ENCODE results near the gene TTC28.
A peak's percentile ranks its signal among the peaks of the same experiment; 100 is the strongest.
"Not testable (repeated sequence)": the region's sequence is repeated elsewhere in the genome, so short reads cannot be mapped to it uniquely, and the experiment has no call there.

The TTC28 gene

DNA sequence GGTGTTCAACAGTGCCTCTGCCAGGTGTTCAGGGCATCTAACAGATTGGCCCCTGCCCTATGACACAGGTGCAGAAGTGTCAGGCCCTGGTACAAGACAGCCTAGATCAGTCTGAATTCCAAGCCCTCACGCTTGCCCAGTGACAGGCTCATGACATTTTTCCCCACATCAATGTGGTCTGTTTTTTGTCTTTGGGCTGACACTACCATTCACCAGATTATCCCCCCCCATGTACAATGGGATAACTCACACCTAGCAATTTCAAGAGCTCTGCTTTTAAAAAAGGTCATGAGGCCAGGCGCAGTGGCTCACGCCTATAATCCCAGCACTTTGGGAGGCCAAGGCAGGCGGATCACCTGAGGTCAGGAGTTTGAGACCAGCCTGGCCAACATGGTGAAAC, 605.1 kb downstream of the TTC28 start:
- Histone ChIP-seq H3K4me3 (ENCODE audit: low read length) (no peak overlapping the region), H3K36me3 (ENCODE audit: control insufficient read depth, insufficient read depth, low read length, severe bottlenecking) (no peaks in the 10 kb centered on the region), H3K27me3 (replicated peaks; ENCODE audit: control insufficient read depth, insufficient read depth, low read length) (no peaks in the 10 kb centered on the region), H3K9me3 (ENCODE audit: control insufficient read depth, low read length) (no peaks in the 10 kb centered on the region), H3K9ac (ENCODE audit: low read length) (no peak overlapping the region), H3K4me1 (ENCODE audit: control insufficient read depth, insufficient read depth, low read length) (peaks cover 7% of the 10 kb centered on the region)
- DNase-seq (ENCODE audit: low read depth) = no peak

DNA sequence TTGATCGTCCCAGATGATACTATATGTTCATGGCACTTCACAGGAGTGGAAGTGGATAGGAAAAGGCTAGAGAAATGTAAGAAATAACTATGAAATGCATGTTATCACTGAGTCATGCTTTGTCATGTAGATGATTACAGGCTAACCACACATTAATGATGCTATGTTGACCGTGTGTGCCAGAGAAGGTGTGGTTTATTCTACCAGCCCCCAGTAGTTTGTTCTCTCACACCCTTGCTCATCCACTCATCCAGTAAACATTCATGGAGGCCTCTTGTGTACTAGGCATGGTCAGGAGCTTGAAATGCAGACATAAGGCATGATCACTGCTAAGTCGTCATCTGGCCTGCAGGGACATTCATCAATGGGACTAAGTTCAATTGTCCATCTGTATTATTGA, 607.6 kb downstream of the TTC28 start:
- Histone ChIP-seq H3K9ac (ENCODE audit: low read length) (no peak overlapping the region), H3K27me3 (replicated peaks; ENCODE audit: control insufficient read depth, insufficient read depth, low read length) (no peaks in the 10 kb centered on the region), H3K4me3 (ENCODE audit: low read length) (no peak overlapping the region), H3K4me1 (ENCODE audit: control insufficient read depth, insufficient read depth, low read length) (peaks cover 7% of the 10 kb centered on the region), H3K36me3 (ENCODE audit: control insufficient read depth, insufficient read depth, low read length, severe bottlenecking) (no peaks in the 10 kb centered on the region), H3K9me3 (ENCODE audit: control insufficient read depth, low read length) (no peaks in the 10 kb centered on the region)
- DNase-seq (ENCODE audit: low read depth) = no peak

DNA sequence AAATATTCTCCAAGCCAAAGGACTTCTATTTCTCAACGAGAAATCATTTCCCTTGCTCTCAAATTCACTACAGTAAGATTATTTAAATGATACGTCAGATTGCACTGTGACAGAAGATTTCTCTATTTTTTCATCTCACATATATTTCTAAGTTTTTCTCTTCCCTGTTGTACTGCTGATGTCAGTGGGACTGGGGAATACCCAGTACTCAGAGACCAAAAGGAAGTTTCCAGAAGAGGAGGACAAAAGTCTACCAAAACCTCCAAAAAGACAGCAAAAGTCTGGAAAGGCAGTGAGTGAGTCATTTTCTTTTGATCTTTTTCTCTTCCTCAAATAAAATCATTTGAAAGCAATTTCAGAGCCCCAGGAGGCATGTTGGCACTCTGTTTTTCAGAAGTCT, 610.8 kb downstream of the TTC28 start:
- no peaks in the 10 kb centered on the region for H3K4me1 ChIP-seq (ENCODE audit: control insufficient read depth, insufficient read depth, low read length)
- H3K9ac ChIP-seq (ENCODE audit: low read length) = no peak overlapping the region
- no peaks in the 10 kb centered on the region for H3K27me3 ChIP-seq (replicated peaks; ENCODE audit: control insufficient read depth, insufficient read depth, low read length)
- no peaks in the 10 kb centered on the region for H3K9me3 ChIP-seq (ENCODE audit: control insufficient read depth, low read length)
- H3K4me3 ChIP-seq (ENCODE audit: low read length) = no peak overlapping the region
- H3K36me3 ChIP-seq (ENCODE audit: control insufficient read depth, insufficient read depth, low read length, severe bottlenecking) = no peaks in the 10 kb centered on the region
- no peak for DNase-seq (ENCODE audit: low read depth)

DNA sequence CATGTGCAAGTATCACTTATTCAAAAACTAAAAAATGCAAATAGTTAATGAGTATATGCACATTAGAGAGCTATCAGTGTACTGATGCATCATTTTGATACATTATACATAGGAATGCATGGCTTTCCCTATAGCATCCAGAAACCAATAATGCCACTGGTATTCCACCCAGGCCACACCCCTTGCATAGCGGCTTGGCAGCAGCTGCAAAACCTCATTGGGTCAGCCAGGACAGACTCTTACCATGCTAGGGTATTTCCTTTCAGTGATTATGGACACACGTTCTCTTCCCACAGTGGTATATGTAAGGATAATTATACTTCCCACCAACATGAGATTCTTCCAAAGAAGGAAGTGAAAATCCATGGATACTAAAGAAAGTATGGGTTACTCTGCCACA, 614.7 kb downstream of the TTC28 start:
- Histone ChIP-seq H3K36me3 (ENCODE audit: control insufficient read depth, insufficient read depth, low read length, severe bottlenecking) (no peaks in the 10 kb centered on the region), H3K9me3 (ENCODE audit: control insufficient read depth, low read length) (no peaks in the 10 kb centered on the region), H3K9ac (ENCODE audit: low read length) (no peak overlapping the region), H3K4me3 (ENCODE audit: low read length) (no peak overlapping the region), H3K4me1 (ENCODE audit: control insufficient read depth, insufficient read depth, low read length) (no peaks in the 10 kb centered on the region), H3K27me3 (replicated peaks; ENCODE audit: control insufficient read depth, insufficient read depth, low read length) (no peaks in the 10 kb centered on the region)
- peak; percentile 30 for DNase-seq (ENCODE audit: low read depth)

DNA sequence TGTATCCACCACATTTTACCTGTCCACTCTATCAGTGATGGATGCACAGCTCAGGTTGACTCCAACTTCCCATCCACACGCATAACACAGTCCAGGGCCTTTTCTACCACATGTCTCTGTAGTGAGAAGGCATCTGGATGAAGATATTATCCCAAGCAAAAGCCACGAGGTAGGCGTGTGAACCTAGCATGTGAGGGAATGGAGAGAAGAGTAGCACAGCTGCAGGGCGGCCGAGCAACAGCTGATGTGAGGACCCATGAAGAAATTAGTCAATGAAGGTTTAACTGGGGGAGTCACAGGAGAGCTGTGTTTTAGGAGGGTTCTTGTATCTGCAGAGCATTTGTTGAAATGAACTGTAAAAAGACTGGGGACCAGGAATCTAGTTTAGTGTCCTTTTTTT, 616.0 kb downstream of the TTC28 start:
- no peak overlapping the region for H3K4me3 ChIP-seq (ENCODE audit: low read length)

DNA sequence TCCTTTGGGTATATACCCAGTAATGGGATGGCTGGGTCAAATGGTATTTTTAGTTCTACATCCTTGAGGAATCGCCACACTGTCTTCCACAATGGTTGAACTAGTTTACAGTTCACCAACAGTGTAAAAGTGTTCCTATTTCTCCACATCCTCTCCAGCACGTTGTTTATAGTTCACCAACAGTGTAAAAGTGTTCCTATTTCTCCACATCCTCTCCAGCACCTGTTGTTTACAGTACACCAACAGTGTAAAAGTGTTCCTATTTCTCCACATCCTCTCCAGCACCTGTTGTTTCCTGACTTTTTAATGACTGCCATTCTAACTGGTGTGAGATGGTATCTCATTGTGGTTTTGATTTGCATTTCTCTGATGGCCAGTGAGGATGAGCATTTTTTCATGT, 619.0 kb downstream of the TTC28 start:
- H3K4me3 ChIP-seq (ENCODE audit: low read length); H3K27me3 ChIP-seq (replicated peaks; ENCODE audit: control insufficient read depth, insufficient read depth, low read length); H3K9me3 ChIP-seq (ENCODE audit: control insufficient read depth, low read length); H3K9ac ChIP-seq (ENCODE audit: low read length); DNase-seq (ENCODE audit: low read depth); H3K4me1 ChIP-seq (ENCODE audit: control insufficient read depth, insufficient read depth, low read length); H3K36me3 ChIP-seq (ENCODE audit: control insufficient read depth, insufficient read depth, low read length, severe bottlenecking): not testable (repeated sequence)

More for the DNA sequence above, 616.0 kb downstream of the TTC28 start:
- H3K36me3 ChIP-seq (ENCODE audit: control insufficient read depth, insufficient read depth, low read length, severe bottlenecking) = no peaks in the 10 kb centered on the region
- H3K9me3 ChIP-seq (ENCODE audit: control insufficient read depth, low read length) = no peaks in the 10 kb centered on the region
- H3K4me1 ChIP-seq (ENCODE audit: control insufficient read depth, insufficient read depth, low read length) = no peaks in the 10 kb centered on the region
- H3K9ac ChIP-seq (ENCODE audit: low read length) = no peak overlapping the region
- no peaks in the 10 kb centered on the region for H3K27me3 ChIP-seq (replicated peaks; ENCODE audit: control insufficient read depth, insufficient read depth, low read length)
- DNase-seq (ENCODE audit: low read depth) = no peak

DNA sequence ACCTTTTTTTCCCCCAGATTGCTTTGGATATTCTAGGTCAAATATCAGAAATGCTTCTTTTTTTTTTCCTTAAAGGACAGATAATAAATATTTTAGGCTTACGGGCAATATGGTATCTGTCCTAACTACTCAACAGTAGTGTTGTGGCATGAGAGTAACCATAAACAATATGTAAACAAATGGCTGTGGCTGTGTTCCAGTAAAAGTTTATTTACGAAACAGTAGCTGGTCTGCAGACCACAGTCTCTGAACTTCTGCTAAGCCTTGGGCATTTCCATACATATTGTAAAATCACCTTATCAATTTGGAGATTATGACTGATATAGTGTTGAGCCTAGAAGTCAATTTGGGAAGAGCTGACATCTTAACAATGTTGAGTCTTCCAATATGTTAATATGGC, 621.6 kb downstream of the TTC28 start:
- Histone ChIP-seq H3K4me1 (ENCODE audit: control insufficient read depth, insufficient read depth, low read length) (peaks cover 15% of the 10 kb centered on the region), H3K9ac (ENCODE audit: low read length) (no peak overlapping the region), H3K27me3 (replicated peaks; ENCODE audit: control insufficient read depth, insufficient read depth, low read length) (no peaks in the 10 kb centered on the region), H3K9me3 (ENCODE audit: control insufficient read depth, low read length) (no peaks in the 10 kb centered on the region), H3K4me3 (ENCODE audit: low read length) (no peak overlapping the region), H3K36me3 (ENCODE audit: control insufficient read depth, insufficient read depth, low read length, severe bottlenecking) (no peaks in the 10 kb centered on the region)
- no peak for DNase-seq (ENCODE audit: low read depth)

DNA sequence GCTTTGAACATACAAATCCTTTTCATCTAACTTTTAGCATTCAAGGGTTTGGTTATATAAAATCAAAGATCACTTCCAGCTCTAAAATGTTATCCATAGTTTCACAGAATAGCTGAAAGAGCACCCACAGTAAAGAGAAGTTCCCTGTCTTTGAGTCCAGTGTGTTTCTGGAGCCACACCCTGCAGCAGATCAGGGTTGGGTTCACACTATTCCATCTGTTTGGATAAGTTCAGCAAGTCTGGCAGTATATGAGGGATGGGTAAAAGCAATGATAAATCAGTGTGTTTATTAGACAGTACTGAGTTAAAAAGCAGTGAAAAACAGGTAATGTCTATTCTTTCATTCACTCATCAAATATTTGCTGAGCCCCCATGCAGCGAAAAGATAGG, 624.8 kb downstream of the TTC28 start:
- Histone ChIP-seq H3K36me3 (ENCODE audit: control insufficient read depth, insufficient read depth, low read length, severe bottlenecking) (no peaks in the 10 kb centered on the region), H3K9ac (ENCODE audit: low read length) (no peak overlapping the region), H3K4me1 (ENCODE audit: control insufficient read depth, insufficient read depth, low read length) (peaks cover 20% of the 10 kb centered on the region), H3K4me3 (ENCODE audit: low read length) (no peak overlapping the region), H3K9me3 (ENCODE audit: control insufficient read depth, low read length) (no peaks in the 10 kb centered on the region), H3K27me3 (replicated peaks; ENCODE audit: control insufficient read depth, insufficient read depth, low read length) (no peaks in the 10 kb centered on the region)
- no peak for DNase-seq (ENCODE audit: low read depth)

DNA sequence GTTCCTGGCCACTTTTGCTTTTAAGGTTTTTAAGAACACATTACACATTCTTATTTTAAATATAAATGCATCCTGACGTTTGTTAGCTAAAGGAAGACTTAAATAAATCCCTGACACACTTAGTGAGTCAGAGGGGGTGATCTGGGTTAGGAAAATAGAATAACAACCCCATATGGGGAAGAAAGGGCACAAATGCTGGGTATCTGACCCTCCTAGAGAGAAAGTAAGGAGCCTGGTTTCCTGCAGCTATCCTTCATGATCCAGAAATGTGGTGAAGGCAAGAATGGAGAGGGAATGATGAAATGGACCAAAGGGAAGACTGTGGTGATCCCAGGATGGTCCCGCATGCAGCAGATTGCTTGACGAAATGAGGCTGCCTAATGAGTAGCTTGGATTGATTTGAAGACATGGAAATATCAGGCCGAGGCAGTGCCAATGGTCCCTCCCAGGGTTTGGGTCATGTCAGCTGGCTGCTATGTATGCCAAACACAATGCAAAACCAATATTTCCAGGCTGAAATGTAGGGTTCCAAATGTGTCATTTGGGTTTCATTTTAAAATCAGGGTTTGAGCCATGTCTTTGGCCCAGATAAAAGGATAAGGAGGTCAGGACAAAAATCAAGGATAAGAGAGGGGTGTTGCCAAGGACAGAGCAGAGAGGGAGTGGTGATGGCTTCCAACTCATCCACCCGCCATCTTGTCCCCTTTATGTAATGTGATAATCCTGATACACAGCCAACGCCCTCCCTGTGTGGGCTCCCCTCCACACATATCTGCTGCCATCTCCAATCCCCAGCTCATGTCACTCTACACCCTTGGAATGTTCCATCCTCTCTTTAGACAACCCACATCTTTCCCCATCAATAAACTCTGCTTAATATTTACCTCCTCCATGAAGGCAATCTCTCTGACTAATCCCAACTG, 625.5 kb downstream of the TTC28 start:
- Histone ChIP-seq H3K9me3 (ENCODE audit: control insufficient read depth, low read length) (no peaks in the 10 kb centered on the region), H3K9ac (ENCODE audit: low read length) (no peak overlapping the region), H3K4me1 (ENCODE audit: control insufficient read depth, insufficient read depth, low read length) (peaks cover 20% of the 10 kb centered on the region), H3K27me3 (replicated peaks; ENCODE audit: control insufficient read depth, insufficient read depth, low read length) (no peaks in the 10 kb centered on the region), H3K4me3 (ENCODE audit: low read length) (no peak overlapping the region), H3K36me3 (ENCODE audit: control insufficient read depth, insufficient read depth, low read length, severe bottlenecking) (no peaks in the 10 kb centered on the region)
- peak; percentile 29 for DNase-seq (ENCODE audit: low read depth)

DNA sequence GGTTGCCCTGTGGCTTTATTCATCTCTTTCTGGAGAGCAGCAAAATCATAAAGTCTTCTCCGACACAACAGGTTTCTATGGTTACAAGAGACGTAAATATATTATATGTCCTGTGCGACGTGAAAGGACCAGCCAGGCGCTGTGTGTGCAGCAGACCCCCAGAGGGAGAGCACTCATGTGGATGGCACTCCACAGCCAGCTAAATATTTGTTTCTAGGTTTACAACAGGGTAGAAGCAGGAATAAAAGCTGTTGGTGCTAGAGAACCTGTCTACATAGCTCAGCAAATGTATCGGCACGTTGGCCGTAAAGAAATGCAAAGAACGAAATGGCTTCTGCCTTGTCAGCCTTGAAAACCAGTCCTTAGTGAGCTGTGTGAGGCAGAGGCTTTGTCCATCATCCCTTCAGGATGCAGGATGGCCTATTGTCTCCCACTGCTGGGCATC, 626.8 kb downstream of the TTC28 start:
- DNase-seq (ENCODE audit: low read depth) = no peak
- H3K36me3 ChIP-seq (ENCODE audit: control insufficient read depth, insufficient read depth, low read length, severe bottlenecking) = no peaks in the 10 kb centered on the region
- H3K27me3 ChIP-seq (replicated peaks; ENCODE audit: control insufficient read depth, insufficient read depth, low read length) = no peaks in the 10 kb centered on the region
- H3K9me3 ChIP-seq (ENCODE audit: control insufficient read depth, low read length) = no peaks in the 10 kb centered on the region
- H3K4me3 ChIP-seq (ENCODE audit: low read length) = no peak overlapping the region
- H3K4me1 ChIP-seq (ENCODE audit: control insufficient read depth, insufficient read depth, low read length) = peaks cover 20% of the 10 kb centered on the region
- H3K9ac ChIP-seq (ENCODE audit: low read length) = no peak overlapping the region

DNA sequence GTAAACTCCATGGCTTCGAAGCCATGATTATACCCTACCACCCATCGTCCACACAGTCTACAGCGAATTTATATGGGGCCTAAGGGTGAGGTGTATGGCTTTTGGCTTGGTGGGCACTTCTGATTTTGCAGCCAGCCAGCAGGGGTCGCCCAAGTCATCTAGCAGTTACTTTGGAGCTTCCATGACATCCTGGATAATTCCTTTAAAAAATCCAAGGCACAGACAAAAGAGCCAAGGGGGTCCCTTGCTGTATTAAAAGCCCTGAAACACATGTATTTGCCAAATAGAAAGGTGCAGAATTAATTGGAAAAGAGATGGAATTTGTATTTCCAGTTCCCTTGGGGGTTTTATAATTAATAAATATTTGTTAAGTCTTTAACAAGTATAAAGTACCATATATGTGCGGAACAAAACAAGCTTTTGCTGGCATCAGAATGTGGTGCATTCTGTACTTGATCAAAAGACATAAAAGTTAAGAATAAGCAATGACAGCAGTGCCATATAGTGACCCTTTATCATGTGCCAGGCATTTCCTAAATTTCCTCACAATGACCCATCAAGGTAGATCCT, 627.8 kb downstream of the TTC28 start:
- H3K9me3 ChIP-seq (ENCODE audit: control insufficient read depth, low read length) = no peaks in the 10 kb centered on the region
- H3K36me3 ChIP-seq (ENCODE audit: control insufficient read depth, insufficient read depth, low read length, severe bottlenecking) = no peaks in the 10 kb centered on the region
- DNase-seq (ENCODE audit: low read depth) = peak; percentile 82
- H3K4me1 ChIP-seq (ENCODE audit: control insufficient read depth, insufficient read depth, low read length) = peaks cover 20% of the 10 kb centered on the region
- no peak overlapping the region for H3K4me3 ChIP-seq (ENCODE audit: low read length)
- no peak overlapping the region for H3K9ac ChIP-seq (ENCODE audit: low read length)
- no peaks in the 10 kb centered on the region for H3K27me3 ChIP-seq (replicated peaks; ENCODE audit: control insufficient read depth, insufficient read depth, low read length)
